Articular chondrocyte of knee joint (primary cell): Measurements from ENCODE around the gene FAM47C. TPM values are rescaled to one million over a fixed set of nuclear protein-coding genes. Genes with fewer than 3 reads are reported as not detected.

Experiments used
- total RNA-seq: library from RNA; depleted of rRNA; stranded (reverse); fragments of >200 nt; gene quantifications from 2 replicates; pipeline ENCODE4 v1.2.3, GENCODE V29; 2012

FAM47C gene
- total RNA-seq: not detected in 2 replicates

GRCh38 chrX:37008182-37008581, at the start of gene FAM47C:
FAM47C (plus strand) TSS chrX:37008366; CDS start chrX:37008411, 45 bp downstream.

